HepG2 (cell line): ENCODE measurements around the gene ZMIZ1. TPM values are rescaled to one million over a fixed set of nuclear protein-coding genes. Genes with fewer than 3 reads are reported as not detected.
A peak's percentile ranks its signal among the peaks of the same experiment; 100 is the strongest.

Source experiments
- GABPA ChIP-seq, 2 experiments: IDR thresholded peaks; 2 replicates each; pipeline ENCODE4 v1.6.1; 2011 to 2016; ENCODE audit warnings: low read depth in 2 of 2, low read length in 1 of 2, missing biosample characterization in 1 of 2, missing genetic modification characterization in 1 of 2
- NFATC3 ChIP-seq: sonication (generic); formaldehyde crosslinking; IDR thresholded peaks from 2 replicates; pipeline ENCODE4 v1.5.1; 2020; ENCODE audit warnings: mild to moderate bottlenecking, missing genetic modification reagents
- RARG ChIP-seq: sonication (generic); formaldehyde crosslinking; IDR thresholded peaks from 2 replicates; pipeline ENCODE4 v1.4.0; 2020; ENCODE audit warnings: low read depth, mild to moderate bottlenecking, missing genetic modification reagents
- REL ChIP-seq: sonication (generic); formaldehyde crosslinking; conservative IDR thresholded peaks from 2 replicates; pipeline ENCODE4 v1.8.0; 2022; ENCODE audit warnings: mild to moderate bottlenecking, missing genetic modification reagents, moderate library complexity
- TARDBP ChIP-seq: sonication (generic); formaldehyde crosslinking; IDR thresholded peaks from 2 replicates; pipeline ENCODE4 v1.8.0; 2022; ENCODE audit warnings: mild to moderate bottlenecking, missing genetic modification reagents
- TCF12 ChIP-seq, 2 experiments: fragments of 450-650 bp in 1 of 2; sonication (generic) in 1 of 2; formaldehyde crosslinking in 1 of 2; IDR thresholded peaks; 2 replicates each; pipeline versions ENCODE4 v1.6.1 to v1.8.0; 2017 to 2022; ENCODE audit warnings: antibody characterized with exemption in 1 of 2, mild to moderate bottlenecking in 1 of 2, missing genetic modification reagents in 1 of 2, moderate library complexity in 1 of 2
- TCF7 ChIP-seq: sonication (generic); IDR thresholded peaks from 2 replicates; pipeline ENCODE4 v1.6.1; 2016; ENCODE audit warnings: antibody characterized with exemption, low read depth
- TEAD3 ChIP-seq: optimal IDR thresholded peaks from 2 replicates; pipeline ENCODE3; 2016; ENCODE audit warnings: borderline replicate concordance
- XBP1 ChIP-seq: sonication (generic); formaldehyde crosslinking; IDR thresholded peaks from 2 replicates; pipeline ENCODE4 v1.5.0; 2020; ENCODE audit warnings: missing genetic modification reagents
- ZFP36L1 ChIP-seq: sonication (generic); formaldehyde crosslinking; IDR thresholded peaks from 2 replicates; pipeline ENCODE4 v1.8.0; 2022; ENCODE audit warnings: mild to moderate bottlenecking, missing genetic modification reagents, moderate library complexity
- ZFP90 ChIP-seq: sonication (generic); formaldehyde crosslinking; IDR thresholded peaks from 2 replicates; pipeline ENCODE4 v1.8.0; 2022; ENCODE audit warnings: missing genetic modification reagents, mild to moderate bottlenecking, inconsistent platforms, borderline replicate concordance
- ZNF232 ChIP-seq: sonication (generic); formaldehyde crosslinking; IDR thresholded peaks from 2 replicates; pipeline ENCODE4 v1.4.0; 2020; ENCODE audit warnings: missing genetic modification reagents, borderline replicate concordance
- ZNF264 ChIP-seq: sonication (generic); formaldehyde crosslinking; IDR thresholded peaks from 2 replicates; pipeline ENCODE4 v1.4.0; 2020; ENCODE audit warnings: missing genetic modification reagents
- ZNF562 ChIP-seq: sonication (generic); formaldehyde crosslinking; IDR thresholded peaks from 2 replicates; pipeline ENCODE4 v1.8.0; 2022; ENCODE audit warnings: missing genetic modification reagents, borderline replicate concordance
- ZNF564 ChIP-seq: sonication (generic); formaldehyde crosslinking; IDR thresholded peaks from 2 replicates; pipeline ENCODE4 v1.8.1; 2023; ENCODE audit warnings: mild to moderate bottlenecking, missing genetic modification reagents
- polyA plus RNA-seq, 8 experiments: library from polyadenylated mRNA; depleted of rRNA in 3 of 8; stranded (reverse) in 7 of 8; unstranded in 1 of 8; fragments of >200 nt; fragmentation: Illumina TruSeq in 4 of 8; extraction: Trizol in 4 of 8; gene quantifications; 2 replicates each; pipeline versions ENCODE4 v1.2.1 to v1.2.3, GENCODE V29; 2011 to 2016; ENCODE audit warnings: low read depth in 4 of 8, missing spikeins in 1 of 8, mixed read lengths in 1 of 8; ENCODE audit not compliant: insufficient read depth in 1 of 8
- total RNA-seq, 5 experiments: library from RNA; depleted of rRNA; stranded (reverse); fragments of >200 nt; fragmentation: Illumina TruSeq; extraction: Trizol; gene quantifications; 2 replicates each; pipeline ENCODE4 v1.2.3, GENCODE V29; 2016; ENCODE audit warnings: low read depth in 1 of 5
- TF ChIP-seq, protein P1 (sequence below): sonication (generic); formaldehyde crosslinking; IDR thresholded peaks from 2 replicates; pipeline ENCODE4 v1.4.0; 2020; ENCODE audit warnings: low read depth, missing genetic modification reagents
- TF ChIP-seq, protein P2 (sequence below): sonication (generic); formaldehyde crosslinking; IDR thresholded peaks from 2 replicates; pipeline ENCODE4 v1.9.0; 2021; ENCODE audit warnings: missing genetic modification reagents, mild to moderate bottlenecking, borderline replicate concordance
- TF ChIP-seq, protein P3 (sequence below): sonication (generic); formaldehyde crosslinking; IDR thresholded peaks from 2 replicates; pipeline ENCODE4 v1.4.0; 2020; ENCODE audit warnings: missing genetic modification reagents, low read depth, mild to moderate bottlenecking, borderline replicate concordance
- TF ChIP-seq, protein P4 (sequence below): sonication (generic); formaldehyde crosslinking; IDR thresholded peaks from 2 replicates; pipeline ENCODE4 v1.4.0; 2020; ENCODE audit warnings: missing genetic modification reagents

ZMIZ1 gene
- total and polyA plus RNA-seq, 2 of the 13 experiments (the other 11 are each of a cell fraction or from before 2014, with no cell fraction given) = 5.3 to 10.2 TPM

DNA sequence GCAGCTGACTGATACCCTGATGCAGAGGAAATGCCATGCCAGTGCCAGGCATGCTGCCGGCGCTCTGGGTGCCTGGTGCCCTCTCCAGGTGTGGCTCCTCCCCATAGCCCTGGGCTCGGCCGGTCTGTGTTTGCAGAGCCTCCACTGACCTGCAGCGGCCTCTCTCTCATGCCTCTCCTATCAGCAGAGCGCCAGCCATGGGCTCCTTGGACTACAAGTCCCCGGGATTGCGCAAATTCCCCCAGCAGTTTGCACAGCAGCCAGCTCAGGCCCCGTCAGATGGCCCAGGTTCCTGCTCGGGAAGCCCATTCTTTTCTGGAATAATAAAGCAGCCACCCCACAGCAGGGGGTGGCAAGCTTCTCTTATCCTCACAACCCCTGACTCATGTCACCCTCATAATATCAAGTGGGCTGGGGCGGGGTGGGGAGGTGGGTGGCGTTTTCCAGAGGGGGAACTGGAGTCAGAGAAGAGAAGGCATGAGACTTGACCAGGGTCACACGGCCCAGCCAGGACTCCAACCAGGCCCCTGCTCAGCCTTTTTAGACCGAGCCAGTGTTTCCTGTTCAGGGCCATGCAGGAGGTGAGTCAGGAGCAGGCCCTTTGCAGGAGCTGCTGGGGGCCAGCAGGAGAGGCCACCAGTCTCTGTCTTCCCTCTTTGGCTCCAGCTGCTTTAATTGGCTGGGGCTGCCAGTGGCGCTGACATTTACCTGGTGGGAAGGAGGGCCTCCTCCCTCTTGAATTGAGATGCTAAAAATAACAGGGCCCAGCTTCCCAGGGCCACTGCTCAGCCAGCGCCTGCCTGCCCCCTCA, 58.6 kb downstream of the ZMIZ1 start (continued):
- TF ChIP-seq ZNF564 (0 out of 2 replicates have a peak, but pooled peaks have one; percentile 33), ZNF264 (CRISPR knock-in tag) (no peak), ZNF562 (CRISPR knock-in tag) (no peak), TCF7 (0 out of 2 replicates have a peak, but pooled peaks have one; percentile 33), ZNF232 (CRISPR knock-in tag) (no peak), ZFP90 (CRISPR knock-in tag) (no peak), TCF12 (IDR thresholded peaks at IDR 0.05) (no peak), TCF12 (CRISPR knock-in tag; IDR thresholded peaks at IDR 0.05) (no peak), GABPA (IDR thresholded peaks at IDR 0.05; ENCODE audit: low read depth, low read length) (no peak), GABPA (CRISPR knock-in tag; IDR thresholded peaks at IDR 0.05; ENCODE audit: low read depth) (no peak), XBP1 (no peak), TEAD3 (CRISPR knock-in tag) (peak; percentile 43), RARG (CRISPR knock-in tag) (no peak), REL (no peak), NFATC3 (CRISPR knock-in tag) (no peak), ZFP36L1 (CRISPR knock-in tag) (no peak), TARDBP (CRISPR knock-in tag) (peak; percentile 74; the same call in 1 of the 2 replicates)
- TF ChIP-seq, protein P1, sequence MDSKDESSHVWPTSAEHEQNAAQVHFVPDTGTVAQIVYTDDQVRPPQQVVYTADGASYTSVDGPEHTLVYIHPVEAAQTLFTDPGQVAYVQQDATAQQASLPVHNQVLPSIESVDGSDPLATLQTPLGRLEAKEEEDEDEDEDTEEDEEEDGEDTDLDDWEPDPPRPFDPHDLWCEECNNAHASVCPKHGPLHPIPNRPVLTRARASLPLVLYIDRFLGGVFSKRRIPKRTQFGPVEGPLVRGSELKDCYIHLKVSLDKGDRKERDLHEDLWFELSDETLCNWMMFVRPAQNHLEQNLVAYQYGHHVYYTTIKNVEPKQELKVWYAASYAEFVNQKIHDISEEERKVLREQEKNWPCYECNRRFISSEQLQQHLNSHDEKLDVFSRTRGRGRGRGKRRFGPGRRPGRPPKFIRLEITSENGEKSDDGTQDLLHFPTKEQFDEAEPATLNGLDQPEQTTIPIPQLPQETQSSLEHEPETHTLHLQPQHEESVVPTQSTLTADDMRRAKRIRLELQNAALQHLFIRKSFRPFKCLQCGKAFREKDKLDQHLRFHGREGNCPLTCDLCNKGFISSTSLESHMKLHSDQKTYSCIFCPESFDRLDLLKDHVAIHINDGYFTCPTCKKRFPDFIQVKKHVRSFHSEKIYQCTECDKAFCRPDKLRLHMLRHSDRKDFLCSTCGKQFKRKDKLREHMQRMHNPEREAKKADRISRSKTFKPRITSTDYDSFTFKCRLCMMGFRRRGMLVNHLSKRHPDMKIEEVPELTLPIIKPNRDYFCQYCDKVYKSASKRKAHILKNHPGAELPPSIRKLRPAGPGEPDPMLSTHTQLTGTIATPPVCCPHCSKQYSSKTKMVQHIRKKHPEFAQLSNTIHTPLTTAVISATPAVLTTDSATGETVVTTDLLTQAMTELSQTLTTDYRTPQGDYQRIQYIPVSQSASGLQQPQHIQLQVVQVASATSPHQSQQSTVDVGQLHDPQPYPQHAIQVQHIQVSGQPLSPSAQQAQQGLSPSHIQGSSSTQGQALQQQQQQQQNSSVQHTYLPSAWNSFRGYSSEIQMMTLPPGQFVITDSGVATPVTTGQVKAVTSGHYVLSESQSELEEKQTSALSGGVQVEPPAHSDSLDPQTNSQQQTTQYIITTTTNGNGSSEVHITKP (CRISPR knock-in tag) = peak; percentile 62
- TF ChIP-seq, protein P2, sequence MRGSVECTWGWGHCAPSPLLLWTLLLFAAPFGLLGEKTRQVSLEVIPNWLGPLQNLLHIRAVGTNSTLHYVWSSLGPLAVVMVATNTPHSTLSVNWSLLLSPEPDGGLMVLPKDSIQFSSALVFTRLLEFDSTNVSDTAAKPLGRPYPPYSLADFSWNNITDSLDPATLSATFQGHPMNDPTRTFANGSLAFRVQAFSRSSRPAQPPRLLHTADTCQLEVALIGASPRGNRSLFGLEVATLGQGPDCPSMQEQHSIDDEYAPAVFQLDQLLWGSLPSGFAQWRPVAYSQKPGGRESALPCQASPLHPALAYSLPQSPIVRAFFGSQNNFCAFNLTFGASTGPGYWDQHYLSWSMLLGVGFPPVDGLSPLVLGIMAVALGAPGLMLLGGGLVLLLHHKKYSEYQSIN (CRISPR knock-in tag) = no peak
- TF ChIP-seq, protein P3, sequence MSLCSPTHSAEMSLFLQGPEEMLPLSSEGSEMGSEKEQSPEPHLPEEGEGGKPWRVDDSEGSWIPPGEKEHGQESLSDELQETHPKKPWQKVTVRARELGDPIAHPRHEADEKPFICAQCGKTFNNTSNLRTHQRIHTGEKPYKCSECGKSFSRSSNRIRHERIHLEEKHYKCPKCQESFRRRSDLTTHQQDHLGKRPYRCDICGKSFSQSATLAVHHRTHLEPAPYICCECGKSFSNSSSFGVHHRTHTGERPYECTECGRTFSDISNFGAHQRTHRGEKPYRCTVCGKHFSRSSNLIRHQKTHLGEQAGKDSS (CRISPR knock-in tag) = peak; percentile 30; the same call in 1 of the 2 replicates
- TF ChIP-seq, protein P4, sequence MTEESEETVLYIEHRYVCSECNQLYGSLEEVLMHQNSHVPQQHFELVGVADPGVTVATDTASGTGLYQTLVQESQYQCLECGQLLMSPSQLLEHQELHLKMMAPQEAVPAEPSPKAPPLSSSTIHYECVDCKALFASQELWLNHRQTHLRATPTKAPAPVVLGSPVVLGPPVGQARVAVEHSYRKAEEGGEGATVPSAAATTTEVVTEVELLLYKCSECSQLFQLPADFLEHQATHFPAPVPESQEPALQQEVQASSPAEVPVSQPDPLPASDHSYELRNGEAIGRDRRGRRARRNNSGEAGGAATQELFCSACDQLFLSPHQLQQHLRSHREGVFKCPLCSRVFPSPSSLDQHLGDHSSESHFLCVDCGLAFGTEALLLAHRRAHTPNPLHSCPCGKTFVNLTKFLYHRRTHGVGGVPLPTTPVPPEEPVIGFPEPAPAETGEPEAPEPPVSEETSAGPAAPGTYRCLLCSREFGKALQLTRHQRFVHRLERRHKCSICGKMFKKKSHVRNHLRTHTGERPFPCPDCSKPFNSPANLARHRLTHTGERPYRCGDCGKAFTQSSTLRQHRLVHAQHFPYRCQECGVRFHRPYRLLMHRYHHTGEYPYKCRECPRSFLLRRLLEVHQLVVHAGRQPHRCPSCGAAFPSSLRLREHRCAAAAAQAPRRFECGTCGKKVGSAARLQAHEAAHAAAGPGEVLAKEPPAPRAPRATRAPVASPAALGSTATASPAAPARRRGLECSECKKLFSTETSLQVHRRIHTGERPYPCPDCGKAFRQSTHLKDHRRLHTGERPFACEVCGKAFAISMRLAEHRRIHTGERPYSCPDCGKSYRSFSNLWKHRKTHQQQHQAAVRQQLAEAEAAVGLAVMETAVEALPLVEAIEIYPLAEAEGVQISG (CRISPR knock-in tag) = peak; percentile 46; the same call in 1 of the 2 replicates
